GM19193 (cell line): ENCODE data around the gene PHLDB3.
A peak's percentile ranks its signal among the peaks of the same experiment; 100 is the strongest.

Experiments
- POLR2A ChIP-seq: IDR thresholded peaks from 4 replicates; pipeline ENCODE4 v1.6.1; 2011; ENCODE audit not compliant: insufficient read depth, insufficient read length; ENCODE audit errors: extremely low read depth

PHLDB3 gene

DNA sequence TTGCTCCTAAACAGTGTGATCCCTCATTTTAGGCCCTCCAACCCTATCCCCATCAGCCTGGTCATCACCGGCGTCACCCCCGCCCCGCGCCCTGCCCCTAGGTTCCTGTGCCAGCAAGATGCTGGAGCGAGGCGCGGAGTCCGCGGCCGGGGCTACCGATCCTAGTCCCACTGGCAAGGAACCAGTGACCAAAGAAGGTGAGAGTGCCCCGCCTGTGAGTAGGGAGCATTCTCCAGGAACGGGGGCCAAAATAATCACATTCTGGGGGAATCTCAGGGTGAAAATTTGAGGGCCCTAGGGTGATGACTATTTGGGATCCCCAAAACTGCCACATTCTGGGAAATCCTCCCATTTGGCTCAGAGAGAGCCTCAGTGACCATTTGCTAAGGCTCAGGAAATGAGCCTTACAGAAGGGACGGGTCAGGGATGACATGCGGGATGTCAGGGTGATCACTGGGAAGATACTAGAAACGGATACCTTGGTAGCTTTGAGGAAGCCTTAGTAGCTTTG is 29.8 kb upstream of the PHLDB3 start:
- no peak for TF ChIP-seq POLR2A

DNA sequence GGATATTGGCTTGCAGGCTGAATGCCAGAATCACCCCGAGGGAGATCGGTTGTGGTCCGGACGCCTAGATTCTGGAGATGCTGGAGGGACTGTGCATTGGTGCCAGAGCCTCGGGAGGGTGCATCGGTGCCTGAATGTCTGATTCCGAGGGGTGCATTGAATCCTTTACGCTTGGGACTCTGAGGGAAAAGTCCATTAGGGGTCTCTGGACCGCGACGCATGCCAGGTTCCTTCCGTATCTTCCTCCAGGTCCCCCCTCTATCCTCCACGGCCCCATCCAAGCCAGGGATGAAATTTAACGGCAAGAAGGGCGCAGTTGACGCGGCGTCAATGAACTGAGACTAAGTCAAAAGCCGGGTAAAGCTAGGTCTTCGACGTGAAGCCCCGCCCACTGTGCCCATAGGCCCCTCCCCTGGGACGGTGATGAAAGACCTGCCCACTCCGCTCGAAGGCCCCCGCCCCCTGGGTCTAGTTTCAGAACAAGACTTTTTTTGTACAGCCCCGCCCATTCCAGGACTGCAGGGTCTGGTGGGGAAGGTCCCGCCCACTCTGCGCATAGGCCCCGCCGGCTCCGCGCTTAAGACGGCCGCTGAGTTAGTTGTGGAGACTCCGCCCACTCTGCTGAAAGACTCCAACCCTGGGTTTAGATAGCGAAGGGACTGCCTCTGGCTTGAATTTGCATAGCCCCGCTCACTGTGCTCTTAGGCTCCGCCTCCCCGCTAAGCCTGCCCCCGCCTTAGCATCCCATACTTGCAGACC is 29.2 kb upstream of the PHLDB3 start:
- peak; percentile 8 for TF ChIP-seq POLR2A

DNA sequence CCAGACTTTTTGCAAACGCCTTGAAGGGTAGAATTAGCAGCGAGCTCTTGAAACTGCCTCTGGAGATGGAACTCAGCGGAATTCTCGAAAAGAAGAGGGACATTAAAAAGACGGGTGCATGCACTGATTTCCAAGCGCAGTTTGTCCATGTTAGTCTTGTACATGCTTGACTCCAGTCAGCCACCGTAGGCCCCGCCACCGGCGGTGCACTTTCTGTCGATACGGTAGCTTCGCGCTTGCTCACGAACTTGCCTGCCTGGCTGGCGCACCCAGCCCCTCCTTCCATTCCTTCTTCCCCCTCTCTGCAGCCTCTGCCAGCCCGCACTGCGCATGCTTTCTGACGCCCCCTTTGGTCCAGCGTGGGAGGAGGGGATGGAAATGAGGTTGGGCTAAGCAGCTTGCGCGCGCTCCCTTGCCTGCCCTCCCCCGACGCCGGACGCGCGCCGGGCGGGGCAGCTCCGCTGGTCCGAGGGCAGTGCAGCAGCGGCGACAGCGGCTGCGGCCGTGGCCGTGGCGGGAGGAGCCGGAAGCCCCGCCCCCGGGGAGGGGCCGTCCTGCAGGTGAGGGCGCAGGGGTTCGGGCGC is 28.5 kb upstream of the PHLDB3 start, which contains the start of gene ZNF575:
Gene ZNF575 (plus strand): TSS at position 227 of the 584 bp plus-strand sequence. CDS start 1,235 bp downstream, outside the sequence.
- peak; percentile 22 for TF ChIP-seq POLR2A

DNA sequence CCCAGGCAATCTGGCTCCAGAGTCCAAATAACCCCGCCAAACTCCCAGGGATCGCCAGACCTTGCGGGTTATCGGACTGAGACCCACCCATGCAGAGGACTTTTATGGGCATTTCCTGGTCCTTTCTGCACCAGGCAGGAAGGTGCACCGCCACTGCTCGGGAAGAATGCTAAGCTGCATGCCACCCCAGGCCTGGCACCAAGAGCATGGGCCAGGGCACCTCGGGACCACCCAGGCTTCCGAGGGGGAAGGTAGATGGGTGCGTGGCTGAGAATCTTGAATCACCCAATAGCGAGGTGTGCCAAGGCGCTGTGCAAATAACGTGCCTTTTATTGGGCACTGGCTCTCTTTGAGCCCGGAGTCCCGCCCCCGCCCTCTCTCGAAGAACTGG is 28.0 kb upstream of the PHLDB3 start:
- TF ChIP-seq POLR2A: peak; percentile 47

DNA sequence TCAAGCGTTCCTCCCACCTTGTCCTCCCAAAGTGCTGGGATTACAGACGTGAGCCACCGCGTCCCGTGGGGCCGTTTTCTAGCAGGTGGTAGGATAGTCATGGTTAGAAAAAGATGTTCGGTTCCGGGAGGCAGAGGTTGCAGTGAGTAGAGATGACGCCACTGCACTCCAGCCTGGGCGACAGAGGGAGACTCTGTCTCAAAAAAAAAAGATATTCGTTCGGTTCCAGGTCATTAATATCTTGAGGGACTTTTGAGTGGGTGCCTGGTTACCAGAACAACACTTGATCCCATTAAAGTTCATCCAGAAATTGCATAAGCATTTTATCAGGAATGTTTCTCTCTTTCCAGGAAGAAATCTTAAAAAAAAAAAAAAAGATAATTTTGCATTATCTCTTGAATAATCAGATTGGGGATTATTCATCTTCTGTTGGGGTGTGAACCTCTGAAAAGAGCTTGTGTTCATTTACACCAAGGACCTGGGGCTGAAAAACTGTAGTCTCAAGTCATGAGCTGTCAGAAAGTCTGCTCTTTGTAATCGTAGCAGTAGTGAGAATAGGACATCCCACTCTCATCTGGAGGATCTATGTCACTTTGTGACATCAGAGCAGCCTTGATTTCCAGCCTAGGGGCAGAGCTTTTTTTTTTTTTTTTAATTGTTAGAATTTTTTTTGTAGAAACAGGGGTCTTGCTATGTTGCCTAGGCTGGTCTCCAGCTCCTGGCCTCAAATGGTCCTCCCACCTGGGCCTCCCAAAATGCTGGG is 23.5 kb upstream of the PHLDB3 start:
- TF ChIP-seq POLR2A: no peak

DNA sequence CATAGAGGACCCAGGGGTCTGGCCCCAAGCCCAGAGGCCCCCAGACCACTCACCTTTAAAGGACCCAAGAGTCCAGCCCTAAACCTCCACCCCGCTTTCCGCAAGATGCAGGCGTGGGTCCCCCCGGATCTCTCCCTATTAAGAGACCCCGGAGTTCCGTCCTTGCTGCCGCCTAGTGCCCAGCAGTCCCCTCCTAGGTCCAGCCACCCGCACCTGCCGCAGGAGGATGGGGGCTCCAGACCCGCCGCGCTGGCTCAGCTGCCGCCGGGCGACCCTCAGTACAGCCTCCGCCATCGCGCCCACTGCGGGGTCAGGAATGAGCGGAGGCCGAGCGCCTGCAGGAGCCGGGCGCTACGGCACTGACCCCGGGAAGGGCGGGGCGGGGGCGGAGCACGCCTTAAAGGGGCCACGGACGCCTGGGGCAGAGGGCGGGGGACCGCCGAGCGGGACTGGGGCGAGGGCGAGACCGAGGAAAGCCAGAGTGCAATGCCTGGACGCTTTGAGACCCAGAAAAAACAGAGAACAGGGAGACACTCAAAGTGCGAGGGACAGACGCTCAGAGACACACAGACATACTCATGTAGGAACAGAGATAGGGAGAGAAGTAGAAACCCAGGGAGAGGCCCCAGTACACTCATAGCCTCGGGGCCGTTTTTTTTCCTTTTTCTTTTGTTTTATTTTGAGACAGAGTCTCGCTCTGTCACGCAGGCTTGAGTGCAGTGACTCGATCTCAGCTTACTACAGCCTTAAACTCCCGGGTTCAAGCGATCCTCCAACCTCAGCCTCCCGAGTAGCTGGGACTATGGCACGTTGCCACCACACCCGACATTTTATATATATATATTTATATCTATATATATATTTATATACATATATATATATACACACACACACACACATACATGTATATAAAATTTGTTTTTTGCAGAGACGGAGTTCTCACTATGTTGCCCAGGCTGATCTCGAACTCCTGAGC is 22.6 kb upstream of the PHLDB3 start, which contains the start of gene ETHE1:
Gene ETHE1 (minus strand): TSS at position 318 of the 976 bp plus-strand sequence. CDS start 24 bp downstream, at position 294.
- TF ChIP-seq POLR2A: peak; percentile 78

DNA sequence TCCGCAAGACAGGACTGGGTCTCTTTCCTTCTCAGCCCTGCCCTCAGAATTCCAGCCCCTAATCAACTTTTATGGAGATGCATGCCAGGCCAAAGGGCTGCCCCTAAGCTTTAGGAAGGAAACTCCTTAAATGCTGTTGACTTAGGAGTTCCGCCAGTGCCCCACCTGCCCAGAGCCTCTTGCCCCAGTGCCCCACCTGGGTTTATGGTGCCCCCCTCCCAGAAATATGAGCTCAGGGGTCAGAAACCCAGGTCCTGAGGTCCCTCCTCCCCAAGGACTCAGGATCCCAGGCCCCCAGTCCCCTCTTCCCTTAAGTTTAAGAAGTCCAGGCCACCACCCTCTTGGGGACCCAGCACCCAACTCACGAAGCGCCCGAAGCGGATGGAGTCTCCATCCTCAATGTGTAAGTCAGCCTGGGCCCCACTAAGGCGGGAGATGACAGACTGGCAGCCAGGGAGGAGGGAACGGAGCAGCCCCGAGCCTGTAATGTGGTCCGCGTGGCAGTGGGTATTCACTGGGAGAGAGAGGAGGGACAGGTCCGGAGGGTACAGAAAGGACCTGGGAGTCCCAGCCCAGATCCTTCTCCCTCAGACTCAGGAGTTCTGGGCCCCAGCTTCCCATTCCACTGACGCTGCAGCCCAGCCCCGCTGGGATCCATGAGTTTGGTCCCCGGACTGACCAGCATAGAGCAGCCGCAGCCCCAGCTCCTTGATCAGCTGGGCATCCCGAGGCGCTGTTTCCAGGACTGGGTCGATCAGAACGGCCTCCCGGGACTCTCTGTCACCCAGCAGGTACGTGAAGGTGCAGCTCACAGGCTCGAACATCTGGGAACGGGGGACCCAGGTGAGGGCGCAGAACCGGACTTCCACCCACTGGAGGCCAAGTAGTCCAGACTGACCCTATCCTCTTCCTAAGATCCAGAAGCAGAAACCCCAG is 21.6 kb upstream of the PHLDB3 start:
- TF ChIP-seq POLR2A: no peak

DNA sequence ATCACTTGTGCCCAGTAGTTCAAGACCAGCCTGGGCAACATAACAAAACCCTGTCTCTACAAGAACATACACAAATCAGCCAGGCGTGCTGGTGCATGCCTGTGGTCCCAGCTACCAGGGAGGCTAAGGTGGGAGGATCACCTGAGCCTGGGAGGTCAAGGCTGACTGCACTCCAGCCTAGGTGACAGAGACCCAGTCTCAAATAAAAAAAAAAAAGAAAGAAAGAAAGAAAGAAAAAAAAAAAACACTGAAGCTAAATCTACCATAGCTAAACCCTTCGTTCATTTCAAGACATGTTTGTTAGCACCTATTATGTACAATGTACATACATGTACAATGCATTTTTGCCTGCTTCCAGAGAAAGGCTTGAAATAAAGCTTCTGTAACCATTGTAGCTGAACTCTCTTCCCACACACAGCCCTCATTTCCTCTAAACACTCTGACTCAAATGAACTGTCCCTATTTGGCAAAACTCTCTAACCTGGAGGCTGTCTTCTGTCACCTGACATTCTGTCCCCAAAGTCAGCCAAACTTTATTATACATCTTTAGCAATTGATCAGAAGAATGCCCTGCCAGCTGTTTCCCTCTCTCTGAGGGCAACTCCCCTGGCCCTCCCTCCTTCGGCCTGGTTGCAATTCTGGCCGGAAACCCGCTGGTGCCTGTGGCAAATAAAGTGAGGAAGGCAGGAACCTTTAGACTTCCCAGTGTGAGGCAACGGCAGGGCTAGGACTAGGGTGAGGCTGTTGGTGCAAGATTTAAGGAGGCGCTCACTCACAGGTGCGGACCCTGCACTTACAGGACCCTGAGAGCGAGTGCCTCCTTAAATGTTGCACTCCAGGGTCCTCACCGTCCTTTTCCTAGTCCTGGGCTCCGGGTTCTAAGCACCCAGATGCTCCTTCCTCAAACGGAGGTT is 20.6 kb upstream of the PHLDB3 start:
- no peak for TF ChIP-seq POLR2A

DNA sequence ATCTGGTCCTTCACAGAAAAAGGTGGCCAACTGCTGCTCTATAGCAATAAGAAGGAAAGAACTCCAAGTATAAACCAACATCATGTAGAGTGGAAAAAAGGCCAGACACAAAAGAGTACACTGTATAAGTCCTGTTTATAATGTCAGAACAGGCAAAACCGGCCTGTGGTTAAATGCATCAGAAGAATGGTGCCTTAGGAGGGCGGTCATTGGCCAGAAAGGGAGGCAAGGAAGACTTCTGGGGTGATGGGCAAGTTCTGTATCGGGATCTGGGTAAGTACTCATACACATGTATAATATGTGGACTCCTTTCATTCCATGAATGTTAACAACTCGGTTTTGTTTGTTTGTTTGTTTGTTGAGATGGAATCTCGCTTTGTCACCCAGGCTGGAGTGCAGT is 18.4 kb upstream of the PHLDB3 start:
- no peak for TF ChIP-seq POLR2A

DNA sequence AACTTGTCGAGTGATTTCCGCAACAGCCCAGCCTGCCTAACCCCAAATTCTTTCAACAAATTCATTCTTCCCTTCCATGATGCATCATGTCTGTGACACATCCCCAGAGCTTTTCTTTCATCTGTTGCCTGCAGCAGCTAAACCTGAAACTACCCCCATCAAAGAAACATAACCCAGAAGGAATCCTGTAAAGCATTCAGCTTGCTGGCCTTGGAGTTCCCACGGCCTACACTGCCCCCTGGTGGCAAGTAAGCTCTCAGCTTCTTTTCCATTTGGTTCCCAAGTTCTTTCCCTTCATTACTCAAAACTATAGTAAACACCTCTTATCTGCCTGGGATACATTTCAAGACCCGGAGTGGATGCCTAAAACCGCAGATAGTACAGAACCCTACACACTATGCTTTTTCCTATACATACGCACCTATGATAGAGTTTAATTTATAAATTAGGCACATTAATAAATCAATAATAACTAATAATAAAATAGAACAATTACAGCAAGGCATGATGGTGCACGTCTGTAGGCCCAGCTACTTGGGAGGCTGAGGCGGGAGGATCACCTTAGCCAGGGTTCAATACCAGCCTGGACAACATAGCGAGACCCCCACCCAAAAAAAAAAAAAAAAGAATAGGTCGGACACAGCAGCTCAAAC is 15.0 kb upstream of the PHLDB3 start:
- no peak for TF ChIP-seq POLR2A

DNA sequence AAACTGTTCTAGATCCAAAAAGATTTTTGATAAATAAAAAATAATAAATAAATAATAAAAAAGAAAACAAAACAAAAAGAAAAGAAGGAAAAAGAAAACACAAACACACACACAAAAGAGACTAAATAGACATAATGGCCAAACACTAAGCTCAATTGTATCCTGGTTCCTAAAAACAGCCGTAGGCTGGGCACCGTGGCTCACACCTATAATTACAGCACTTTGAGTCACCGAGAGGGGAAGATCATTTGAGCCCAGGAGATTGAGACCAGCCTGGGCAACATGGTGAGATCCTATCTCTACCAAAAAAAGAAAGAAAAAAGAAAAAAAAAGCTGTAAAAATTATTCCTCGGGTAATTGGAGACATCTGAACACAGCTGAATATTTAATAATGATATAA is 13.5 kb upstream of the PHLDB3 start:
- TF ChIP-seq POLR2A: no peak

DNA sequence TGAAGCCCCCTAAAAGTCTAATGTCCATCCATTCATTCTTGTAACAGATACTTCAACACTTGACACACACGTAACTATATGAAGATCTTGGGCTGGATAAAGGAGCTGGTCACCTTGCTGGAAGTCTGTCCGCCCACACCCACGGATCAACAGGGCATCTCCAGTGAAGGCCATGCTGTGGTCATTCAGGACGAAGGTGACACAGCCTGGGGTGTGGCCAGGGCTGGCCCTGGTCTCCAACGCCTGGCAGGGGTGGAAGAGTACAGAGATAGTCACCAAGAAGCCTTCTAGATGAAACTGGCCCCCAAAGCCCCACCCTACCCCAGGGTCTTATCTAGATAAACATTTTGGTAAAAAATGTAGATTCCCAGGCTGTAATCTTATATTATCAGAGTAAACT is 6.8 kb upstream of the PHLDB3 start:
- no peak for TF ChIP-seq POLR2A

DNA sequence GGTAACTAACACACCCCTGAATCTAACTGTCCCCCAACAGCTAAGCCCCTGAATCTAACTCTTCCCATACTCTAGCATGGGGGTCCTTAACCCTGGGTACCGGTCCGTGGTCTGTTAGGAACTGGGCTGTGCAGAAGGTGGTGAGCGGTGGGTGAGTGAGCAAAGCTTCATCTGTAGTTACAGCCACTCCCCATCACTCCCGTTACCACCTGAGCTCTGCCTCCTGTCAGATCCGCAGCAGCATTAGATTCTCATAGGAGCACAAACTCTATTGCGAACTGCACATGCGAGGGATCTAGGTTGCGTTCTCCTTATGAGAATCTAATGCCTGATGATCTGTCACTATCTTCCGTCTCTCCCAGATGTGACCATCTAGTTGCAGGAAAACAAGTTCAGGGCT is 6.2 kb upstream of the PHLDB3 start:
- TF ChIP-seq POLR2A: no peak
